HG02943 (cell line): ENCODE data around the gene PTGFRN.

Experiments used
- ATAC-seq: cut with Tn5 transposase; IDR thresholded peaks from one replicate; pipeline ENCODE4 v1.9.1; 2021; ENCODE audit warnings: mild to moderate bottlenecking, low read depth, moderate library complexity; ENCODE audit not compliant: unreplicated experiment

Gene PTGFRN

DNA sequence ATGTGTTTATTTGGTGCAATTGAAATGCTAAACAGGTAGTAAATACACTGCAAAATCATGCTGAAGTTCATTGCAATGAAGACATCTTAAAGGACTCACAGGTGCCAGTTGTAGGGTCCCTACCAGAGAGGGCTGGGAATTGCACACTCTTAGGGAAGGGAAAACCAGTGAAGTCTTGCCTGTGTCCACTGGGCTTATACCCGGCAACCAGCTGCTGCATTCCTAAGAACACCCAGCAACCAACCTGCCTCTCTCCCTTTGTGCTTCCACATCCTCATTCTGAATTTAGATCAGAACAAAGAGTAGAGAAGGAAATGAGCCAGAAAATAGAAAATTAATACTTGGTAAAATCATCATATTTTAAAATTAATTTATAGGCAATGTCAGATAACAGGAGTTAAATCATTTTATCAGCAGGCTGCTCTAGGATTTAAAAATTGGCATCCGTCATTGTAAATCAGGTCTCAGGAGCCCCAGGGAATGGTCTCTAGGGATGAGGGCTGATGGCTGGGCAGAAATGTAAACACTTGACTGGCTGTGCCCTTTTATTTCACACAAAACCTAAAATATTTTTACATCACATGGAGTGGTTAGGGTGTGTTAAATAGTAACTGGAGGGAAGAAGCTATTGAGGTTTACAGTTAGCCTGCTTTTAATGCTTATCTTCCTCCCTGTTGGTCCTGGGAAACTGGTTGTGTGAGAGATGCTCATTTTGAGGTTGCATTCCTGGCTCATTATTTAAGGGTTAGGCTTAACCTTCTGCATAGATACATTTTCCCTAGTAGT, 31.3 kb downstream of the PTGFRN start:
- no peak for ATAC-seq

DNA sequence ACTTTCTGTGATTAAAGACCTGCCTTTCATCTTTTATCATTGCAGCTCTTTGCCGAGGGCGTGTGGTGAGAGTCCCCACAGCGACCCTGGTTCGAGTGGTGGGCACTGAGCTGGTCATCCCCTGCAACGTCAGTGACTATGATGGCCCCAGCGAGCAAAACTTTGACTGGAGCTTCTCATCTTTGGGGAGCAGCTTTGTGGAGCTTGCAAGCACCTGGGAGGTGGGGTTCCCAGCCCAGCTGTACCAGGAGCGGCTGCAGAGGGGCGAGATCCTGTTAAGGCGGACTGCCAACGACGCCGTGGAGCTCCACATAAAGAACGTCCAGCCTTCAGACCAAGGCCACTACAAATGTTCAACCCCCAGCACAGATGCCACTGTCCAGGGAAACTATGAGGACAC, 32.0 kb downstream of the PTGFRN start:
- no peak for ATAC-seq

DNA sequence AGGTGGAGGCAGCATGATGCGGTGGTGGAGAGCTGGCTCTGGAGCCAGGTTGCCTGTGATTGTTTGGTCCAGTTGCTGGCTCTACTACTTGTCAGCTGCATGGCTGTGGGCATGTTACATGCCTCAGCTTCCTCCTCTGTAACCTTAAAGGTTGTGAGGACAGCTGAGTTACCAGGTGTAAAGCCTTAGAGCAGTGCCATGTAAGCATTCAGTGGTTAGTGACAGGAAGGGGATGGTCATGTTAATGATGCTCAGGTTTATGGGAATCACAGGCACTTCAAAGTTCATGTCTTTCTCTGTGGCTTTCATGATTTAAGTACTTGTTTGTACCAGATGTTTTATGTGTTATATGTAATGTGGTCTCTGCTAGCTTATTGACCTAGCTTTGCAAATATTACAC, 32.6 kb downstream of the PTGFRN start:
- ATAC-seq = no peak

DNA sequence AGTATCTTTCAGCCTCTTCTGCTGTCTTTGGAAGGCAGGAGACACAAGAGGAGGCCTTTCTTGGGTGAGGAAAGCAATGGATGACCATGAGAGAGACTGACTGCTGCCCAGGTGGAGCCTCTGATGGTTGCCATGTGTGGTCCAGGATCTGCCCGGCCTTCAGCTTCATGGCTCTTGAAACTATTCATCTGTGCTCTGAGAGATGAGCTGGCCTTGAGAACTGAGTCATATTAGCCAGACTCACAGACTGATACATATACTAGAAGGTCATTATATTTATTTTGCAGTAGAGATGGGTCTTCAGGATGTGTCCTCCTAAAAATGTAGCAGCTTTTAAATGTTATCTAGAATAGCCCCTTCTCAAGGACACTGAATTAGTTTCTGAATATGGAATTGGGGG, 33.7 kb downstream of the PTGFRN start:
- no peak for ATAC-seq

DNA sequence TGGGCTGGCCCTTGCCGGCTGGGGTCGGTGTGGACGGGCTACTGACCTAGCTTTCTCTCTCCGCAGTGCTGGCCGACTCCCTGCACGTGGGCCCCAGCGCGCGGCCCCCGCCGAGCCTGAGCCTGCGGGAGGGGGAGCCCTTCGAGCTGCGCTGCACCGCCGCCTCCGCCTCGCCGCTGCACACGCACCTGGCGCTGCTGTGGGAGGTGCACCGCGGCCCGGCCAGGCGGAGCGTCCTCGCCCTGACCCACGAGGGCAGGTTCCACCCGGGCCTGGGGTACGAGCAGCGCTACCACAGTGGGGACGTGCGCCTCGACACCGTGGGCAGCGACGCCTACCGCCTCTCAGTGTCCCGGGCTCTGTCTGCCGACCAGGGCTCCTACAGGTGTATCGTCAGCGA, 34.9 kb downstream of the PTGFRN start:
- ATAC-seq = no peak

DNA sequence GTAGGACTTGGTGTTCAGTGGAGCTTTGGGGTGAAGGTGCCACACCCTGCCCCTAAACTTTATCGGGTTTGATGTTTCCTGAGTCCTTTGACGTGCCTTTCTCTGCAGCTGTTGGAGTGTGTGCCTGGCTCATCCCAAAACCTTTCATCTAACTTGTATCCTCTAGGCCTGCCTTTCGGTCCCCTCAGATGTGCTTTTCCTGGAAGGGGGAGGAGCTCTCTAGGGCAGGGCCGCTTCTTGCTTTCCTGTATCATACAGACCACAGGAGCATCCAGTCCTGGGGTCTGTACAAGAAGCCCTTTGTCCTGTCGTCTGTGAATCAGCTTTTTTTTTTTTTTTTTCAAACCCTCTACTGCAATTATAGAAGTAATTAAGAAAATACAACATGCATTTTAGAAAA, 35.7 kb downstream of the PTGFRN start:
- no peak for ATAC-seq

DNA sequence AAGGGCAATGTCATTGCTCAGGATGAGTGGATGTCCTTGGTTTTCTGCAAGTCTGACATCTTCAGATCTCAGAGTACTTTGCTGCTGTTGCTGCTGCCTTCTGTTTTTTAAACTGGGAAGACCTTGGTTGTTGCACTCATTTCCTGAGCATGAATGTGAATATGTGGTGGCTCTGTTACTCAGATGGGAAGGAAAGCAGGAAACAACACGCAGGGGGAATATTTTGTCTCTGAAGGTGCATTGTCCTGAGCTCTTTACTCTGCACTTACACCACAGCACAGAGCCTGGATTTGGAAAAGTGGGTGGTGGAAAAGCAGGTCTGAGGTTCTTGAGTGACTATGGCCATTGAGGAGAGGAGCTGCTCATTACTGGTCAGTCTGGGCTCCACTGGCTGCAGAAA, 36.3 kb downstream of the PTGFRN start:
- ATAC-seq = no peak

DNA sequence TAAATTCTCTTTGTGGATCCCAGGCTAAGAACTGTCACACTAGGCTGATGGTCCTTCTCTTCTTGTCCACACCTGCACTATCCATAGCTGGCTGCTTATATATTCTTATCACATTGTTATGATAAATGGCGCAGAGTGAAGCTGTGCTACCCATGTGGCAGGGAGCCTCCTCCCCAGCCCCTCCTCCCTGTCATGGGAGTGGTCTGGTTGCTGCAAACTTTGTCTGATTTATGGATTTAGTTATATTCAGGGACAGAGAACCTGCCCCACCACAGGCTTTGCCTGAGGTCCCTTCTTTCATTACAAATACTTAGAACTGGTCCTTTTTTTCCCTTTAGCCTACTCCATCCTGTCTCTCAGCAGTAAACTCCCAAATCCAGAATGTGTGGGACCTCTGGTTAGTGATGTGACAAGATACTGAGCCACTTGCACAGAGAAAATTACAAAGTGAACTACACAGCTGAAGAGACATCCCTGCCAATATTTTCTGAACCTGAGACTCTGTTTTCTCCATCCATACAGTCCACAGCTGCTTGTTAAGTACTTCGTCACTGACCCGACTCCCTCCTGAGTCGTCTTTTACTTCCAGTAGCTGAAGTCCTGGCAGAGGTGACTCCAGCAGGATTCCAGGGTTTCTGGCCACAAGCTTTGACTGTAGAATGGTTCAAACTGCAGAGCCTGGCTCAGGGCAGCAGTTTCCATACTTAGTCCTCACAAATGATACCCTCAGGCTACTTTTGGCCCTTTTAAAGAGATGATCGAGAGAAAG, 37.6 kb downstream of the PTGFRN start:
- ATAC-seq = no peak

DNA sequence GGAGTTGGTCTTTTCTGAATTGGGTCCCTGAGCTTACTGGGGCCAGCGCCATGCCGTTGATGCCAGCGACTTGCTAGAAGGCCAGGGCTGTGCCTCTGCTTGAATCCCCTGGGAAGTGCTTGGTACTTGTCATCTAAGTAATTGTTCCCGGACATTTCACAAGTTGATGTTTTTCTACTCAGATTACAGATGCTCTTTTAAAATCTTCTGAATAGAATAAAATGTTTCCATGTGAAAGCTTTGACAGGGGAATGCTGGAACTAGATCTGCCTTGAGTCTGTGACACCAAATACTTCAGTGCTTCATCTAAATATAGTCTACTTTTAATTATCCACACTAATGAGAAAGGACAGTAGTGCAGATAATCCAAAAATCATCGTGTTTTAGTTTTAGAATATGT, 38.3 kb downstream of the PTGFRN start:
- no peak for ATAC-seq

DNA sequence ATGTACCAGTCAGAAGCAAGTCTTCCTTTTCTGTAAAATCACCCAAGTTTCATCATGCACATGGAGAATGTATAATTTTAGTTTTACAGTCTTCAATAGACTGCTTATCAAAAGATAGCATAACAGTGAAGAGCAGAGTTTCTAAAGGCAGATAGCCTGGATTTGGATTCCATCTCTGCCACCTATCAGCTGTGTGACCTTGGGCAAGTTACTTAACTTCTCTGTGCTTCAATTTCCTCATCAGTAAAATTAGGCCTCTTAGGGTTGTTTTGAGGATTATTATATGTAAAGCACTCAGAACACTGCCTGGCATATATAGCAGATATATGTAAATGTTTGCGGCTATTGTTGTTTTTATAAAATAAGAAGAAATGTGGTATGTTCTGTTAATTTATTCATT, 38.9 kb downstream of the PTGFRN start:
- no peak for ATAC-seq

DNA sequence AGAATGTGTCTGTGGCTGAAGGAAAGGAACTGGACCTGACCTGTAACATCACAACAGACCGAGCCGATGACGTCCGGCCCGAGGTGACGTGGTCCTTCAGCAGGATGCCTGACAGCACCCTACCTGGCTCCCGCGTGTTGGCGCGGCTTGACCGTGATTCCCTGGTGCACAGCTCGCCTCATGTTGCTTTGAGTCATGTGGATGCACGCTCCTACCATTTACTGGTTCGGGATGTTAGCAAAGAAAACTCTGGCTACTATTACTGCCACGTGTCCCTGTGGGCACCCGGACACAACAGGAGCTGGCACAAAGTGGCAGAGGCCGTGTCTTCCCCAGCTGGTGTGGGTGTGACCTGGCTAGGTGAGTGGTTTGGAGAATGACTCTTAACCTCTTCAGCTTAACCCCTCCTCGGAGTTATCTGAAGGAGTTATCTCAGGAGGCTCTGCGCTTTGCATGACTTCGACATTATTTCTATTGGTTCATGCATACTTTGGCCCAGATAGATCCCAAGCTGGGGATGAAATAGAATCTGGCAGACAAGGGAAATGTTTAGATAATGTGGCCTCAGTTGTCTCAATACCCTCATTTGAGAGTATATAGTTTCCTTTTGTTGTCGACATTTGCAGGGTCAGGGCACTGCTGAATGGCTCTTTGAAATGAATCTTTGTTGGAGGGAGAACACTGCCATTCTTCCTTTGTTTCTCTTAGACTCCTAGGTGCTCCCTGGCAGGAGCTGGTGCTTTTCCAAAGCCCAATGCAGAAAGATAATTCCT, 39.7 kb downstream of the PTGFRN start:
- no peak for ATAC-seq

DNA sequence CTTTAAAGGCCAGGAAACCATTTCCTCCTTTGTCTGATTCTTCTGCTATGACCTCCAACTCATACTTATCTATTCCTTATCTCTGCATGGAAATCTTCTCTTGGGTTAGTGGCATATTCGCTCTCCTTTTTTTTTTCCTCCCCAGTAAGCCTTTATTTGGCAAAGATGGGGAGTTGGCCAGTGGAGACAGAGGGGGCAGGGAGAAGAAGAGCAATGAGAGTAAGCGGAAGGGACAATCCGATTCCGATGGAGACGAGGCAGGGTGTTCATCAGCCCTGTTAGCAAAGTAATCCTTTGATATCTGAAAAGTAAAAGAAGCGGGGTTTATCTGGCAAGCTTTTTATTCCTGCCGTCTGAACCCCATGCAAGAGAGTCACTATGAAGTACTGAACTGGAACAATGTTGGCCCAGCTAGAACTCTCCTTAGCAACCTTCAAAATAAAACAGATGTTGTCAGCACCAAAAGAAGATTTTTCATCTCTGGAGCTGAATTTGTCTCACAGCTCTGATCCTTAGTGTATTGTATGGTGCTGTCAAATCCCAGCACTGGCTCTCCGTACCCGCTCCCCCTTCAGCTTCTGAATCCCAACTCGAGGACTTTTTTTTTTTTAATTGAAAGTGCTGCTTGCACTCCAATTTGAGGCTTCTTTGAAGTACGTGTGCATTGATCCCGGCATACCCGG, 40.9 kb downstream of the PTGFRN start:
- ATAC-seq = no peak

DNA sequence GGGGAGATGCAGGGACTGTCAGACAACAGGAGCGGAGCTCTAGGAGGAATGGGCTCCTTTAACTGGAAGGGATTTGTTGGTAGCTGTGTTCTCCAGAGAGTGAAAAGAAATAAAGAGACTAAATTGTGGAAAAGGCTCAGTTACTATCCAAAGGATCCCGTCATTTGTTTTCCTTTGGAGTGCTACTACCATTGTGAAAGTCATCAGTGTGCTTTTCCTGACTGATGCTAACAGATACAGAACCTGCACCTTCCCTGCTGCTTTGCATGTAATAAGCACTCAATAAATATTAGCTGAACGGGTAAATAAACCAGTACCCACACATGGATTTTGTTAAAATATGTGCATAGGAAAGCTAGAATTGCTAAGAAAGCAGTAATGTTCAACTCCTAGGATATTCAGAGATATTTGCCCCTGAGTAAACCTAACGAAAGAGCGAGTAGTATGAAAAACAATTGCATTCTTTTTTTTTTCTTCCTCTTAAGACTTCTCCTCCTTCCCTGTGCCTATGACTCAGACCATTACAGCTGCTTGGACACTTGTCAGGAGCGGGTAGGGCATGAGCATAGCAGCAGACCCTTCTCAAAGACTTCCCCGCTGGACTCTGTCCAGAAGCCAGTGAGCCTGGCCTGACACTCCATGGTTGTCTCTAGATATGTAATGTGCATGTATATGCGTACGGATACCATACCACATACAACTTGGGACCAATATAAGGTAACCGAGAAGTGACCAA, 41.7 kb downstream of the PTGFRN start:
- no peak for ATAC-seq

DNA sequence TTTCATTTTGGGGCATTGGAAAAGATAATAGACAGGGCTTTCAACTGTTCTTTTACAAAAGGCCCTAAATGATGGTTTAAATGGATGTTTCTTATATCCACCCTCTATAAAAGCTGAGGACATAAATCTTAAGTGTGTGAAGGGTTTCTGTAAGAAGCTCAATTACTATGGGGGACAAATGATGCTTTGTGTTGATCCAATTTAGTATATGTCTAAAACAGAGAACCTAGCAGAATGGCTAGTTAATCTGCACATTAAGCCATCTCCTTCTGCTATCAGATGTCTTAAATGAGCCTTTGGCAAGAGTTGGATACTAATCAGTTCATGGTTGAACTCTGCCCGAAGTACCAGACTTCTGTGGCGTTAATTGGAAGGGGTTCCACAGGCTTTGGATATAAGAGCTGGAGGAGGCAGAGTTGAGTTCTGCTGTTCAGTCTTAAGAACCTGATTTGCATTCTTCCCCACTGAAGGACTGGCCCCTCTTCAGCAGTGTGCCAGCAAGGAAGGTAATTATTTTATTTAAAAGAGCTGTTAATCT, 43.1 kb downstream of the PTGFRN start:
- ATAC-seq = no peak

DNA sequence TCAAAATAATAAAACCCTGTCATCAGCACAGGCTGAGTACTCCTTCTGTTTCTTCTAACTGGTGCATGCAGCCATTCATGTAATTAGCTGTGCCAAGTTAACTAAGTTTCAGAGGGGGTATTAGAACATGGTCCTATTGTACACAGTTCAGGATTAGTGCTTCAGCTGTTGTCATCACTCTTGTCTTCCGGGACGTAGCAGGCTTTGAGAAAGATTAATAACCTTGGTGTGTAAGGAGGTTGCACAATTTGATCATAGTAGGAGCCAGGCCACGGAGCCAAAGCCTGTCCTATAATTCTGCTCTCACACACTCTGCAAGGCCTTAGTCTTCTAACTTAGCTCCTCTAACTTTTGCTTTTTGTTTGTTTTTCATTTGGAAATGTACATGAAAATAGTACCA, 44.7 kb downstream of the PTGFRN start:
- ATAC-seq = no peak

DNA sequence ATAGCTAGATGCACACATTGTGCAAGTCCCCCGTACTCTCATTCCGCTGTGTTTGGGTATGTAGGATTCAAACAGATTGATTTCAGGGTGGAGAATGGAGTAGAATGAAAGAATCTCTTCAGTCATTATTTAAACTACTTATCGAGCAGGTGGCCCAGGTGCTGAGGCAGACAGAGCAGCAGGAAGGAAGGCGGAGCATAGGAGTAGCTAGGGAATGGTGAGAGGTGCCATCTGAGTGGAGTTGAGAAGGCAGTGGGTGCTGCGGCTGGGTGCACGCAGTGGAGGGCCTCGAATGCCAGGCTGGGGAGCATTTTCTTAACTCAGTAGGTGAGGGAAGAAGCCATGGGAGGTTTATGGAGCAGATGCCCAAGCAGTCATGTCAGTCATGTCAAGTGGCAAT, 46.7 kb downstream of the PTGFRN start:
- no peak for ATAC-seq

DNA sequence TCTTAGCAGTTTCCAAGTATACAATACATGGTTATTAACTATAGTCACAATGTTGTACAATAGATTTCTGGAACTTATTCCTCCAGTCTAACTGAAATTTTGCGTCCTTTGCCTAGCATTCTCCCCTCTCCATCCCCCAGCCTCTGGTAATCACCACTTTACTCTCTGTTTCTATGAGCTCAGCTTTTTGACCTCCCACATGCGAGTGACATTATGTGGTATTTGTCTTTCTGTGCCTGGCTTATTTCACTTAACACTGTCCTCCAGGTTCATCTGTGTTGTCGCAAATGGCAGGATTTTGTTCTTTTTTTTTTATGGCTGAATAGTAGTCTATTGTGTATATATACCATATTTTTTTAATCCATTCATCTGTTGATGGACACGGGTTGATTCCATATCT, 47.9 kb downstream of the PTGFRN start:
- no peak for ATAC-seq

DNA sequence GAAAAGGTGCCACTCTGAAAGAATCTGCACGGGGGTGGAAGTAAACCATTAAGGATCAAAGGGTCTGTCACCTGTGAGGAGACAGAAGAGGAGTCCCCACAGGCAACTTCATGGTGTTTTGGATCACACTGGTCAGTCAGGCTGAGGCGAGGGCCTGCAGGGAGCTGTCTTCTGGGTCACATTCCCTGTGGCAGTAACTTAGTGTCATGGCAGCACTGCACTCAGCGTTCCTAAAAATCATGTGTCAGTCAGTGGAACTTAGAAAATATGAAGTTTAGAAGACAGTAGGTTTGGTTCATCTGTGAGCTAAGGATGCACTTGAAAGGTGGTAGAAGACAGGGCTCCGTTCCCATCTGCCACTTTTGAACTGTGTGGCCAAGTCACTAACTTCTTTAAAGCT, 48.4 kb downstream of the PTGFRN start:
- ATAC-seq = no peak

DNA sequence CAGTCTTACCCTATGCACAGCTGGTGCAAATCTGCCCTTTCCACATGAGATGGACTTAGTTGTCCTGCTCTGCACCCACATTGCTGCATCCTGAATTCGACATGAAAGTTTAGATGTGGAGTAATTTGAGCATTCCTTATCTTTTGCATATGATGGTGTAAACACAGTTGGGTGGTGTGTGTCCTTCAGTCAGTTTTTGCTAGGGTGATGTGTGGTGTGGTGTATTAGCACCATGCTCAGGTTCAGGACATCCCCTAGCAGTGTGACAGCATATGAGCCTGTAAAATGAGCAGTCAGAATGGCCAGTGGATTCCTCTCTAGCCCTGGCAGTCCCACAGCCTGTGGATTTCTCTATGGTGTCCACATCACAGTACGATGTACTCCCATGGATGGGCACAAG, 49.3 kb downstream of the PTGFRN start:
- no peak for ATAC-seq

DNA sequence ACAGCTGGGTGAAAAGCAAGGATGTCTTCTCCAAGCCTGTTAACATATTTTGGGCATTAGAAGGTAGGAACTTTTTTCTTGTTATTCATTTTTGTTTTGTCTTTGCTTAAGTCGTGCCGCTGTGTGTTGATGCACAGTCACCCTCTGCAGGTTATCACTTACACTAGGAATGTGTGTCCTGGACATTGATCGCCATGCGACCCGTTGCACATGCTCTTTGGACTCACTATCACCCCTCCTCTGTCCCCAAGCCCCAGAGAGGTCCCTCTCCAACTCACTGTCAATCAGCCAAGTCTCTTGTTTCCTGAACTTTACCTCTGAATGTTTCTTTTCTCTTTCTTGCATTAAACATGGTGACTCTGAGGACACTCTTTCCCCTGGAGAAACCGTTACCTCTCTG, 51.9 kb downstream of the PTGFRN start:
- ATAC-seq = no peak
